HepG2 (cell line): ENCODE results near the gene OR6S1. TPM values are rescaled to one million over a fixed set of nuclear protein-coding genes. Genes with fewer than 3 reads are reported as not detected.

Source experiments
- BCL6 ChIP-seq: IDR thresholded peaks from 2 replicates; pipeline ENCODE4 v1.6.1; 2016; ENCODE audit warnings: missing genetic modification reagents, missing compliant biosample characterization
- CHD4 ChIP-seq: fragments of 200-600 bp; sonication (generic); IDR thresholded peaks from 2 replicates; pipeline ENCODE4 v1.7.0; 2017; ENCODE audit warnings: mild to moderate bottlenecking, low read length, borderline replicate concordance
- KAT7 ChIP-seq: IDR thresholded peaks from 2 replicates; pipeline ENCODE4 v1.6.1; 2018; ENCODE audit warnings: borderline replicate concordance, missing compliant biosample characterization
- MATR3 ChIP-seq: sonication (generic); formaldehyde crosslinking; IDR thresholded peaks from 2 replicates; pipeline ENCODE4 v1.4.0; 2020; ENCODE audit warnings: missing genetic modification reagents
- NFATC3 ChIP-seq: sonication (generic); formaldehyde crosslinking; IDR thresholded peaks from 2 replicates; pipeline ENCODE4 v1.5.1; 2020; ENCODE audit warnings: mild to moderate bottlenecking, missing genetic modification reagents
- POLR2A ChIP-seq, 2 experiments: IDR thresholded peaks; 2 replicates each; pipeline ENCODE4 v1.6.1; 2011; ENCODE audit warnings: low read depth in 2 of 2, low read length in 2 of 2, mild to moderate bottlenecking in 1 of 2, moderate library complexity in 1 of 2; ENCODE audit not compliant: insufficient read depth in 1 of 2
- SP4 ChIP-seq: sonication (generic); formaldehyde crosslinking; IDR thresholded peaks from 2 replicates; pipeline ENCODE4 v1.8.1; 2023; ENCODE audit warnings: mild to moderate bottlenecking, missing genetic modification reagents
- ZFP82 ChIP-seq: sonication (generic); formaldehyde crosslinking; IDR thresholded peaks from 2 replicates; pipeline ENCODE4 v1.5.1; 2020; ENCODE audit warnings: mild to moderate bottlenecking, missing genetic modification reagents, borderline replicate concordance
- ZNF160 ChIP-seq: sonication (generic); formaldehyde crosslinking; IDR thresholded peaks from 2 replicates; pipeline ENCODE4 v1.8.0; 2022; ENCODE audit warnings: mild to moderate bottlenecking, inconsistent platforms, missing genetic modification reagents
- ZNF225 ChIP-seq: sonication (generic); formaldehyde crosslinking; IDR thresholded peaks from 2 replicates; pipeline ENCODE4 v1.4.0; 2020; ENCODE audit warnings: mild to moderate bottlenecking, missing genetic modification reagents
- ZNF274 ChIP-seq: sonication (generic); formaldehyde crosslinking; IDR thresholded peaks from 2 replicates; pipeline ENCODE4 v1.5.1; 2020; ENCODE audit warnings: mild to moderate bottlenecking, missing genetic modification reagents
- ZNF530 ChIP-seq: sonication (generic); formaldehyde crosslinking; IDR thresholded peaks from 2 replicates; pipeline ENCODE4 v1.5.0; 2020; ENCODE audit warnings: low read depth, mild to moderate bottlenecking, missing genetic modification reagents
- ZNF615 ChIP-seq: sonication (generic); formaldehyde crosslinking; IDR thresholded peaks from 2 replicates; pipeline ENCODE4 v1.5.0; 2020; ENCODE audit warnings: mild to moderate bottlenecking, missing genetic modification reagents, borderline replicate concordance
- polyA plus RNA-seq, 8 experiments: library from polyadenylated mRNA; depleted of rRNA in 3 of 8; stranded (reverse) in 7 of 8; unstranded in 1 of 8; fragments of >200 nt; fragmentation: Illumina TruSeq in 4 of 8; extraction: Trizol in 4 of 8; gene quantifications; 2 replicates each; pipeline versions ENCODE4 v1.2.1 to v1.2.3, GENCODE V29; 2011 to 2016; ENCODE audit warnings: low read depth in 4 of 8, missing spikeins in 1 of 8, mixed read lengths in 1 of 8; ENCODE audit not compliant: insufficient read depth in 1 of 8
- total RNA-seq, 5 experiments: library from RNA; depleted of rRNA; stranded (reverse); fragments of >200 nt; fragmentation: Illumina TruSeq; extraction: Trizol; gene quantifications; 2 replicates each; pipeline ENCODE4 v1.2.3, GENCODE V29; 2016; ENCODE audit warnings: low read depth in 1 of 5
- TF ChIP-seq, protein P1 (sequence below): sonication (generic); formaldehyde crosslinking; IDR thresholded peaks from 2 replicates; pipeline ENCODE4 v1.5.0; 2020; ENCODE audit warnings: mild to moderate bottlenecking, missing genetic modification reagents, moderate library complexity
- TF ChIP-seq, protein P2 (sequence below): sonication (generic); formaldehyde crosslinking; IDR thresholded peaks from 2 replicates; pipeline ENCODE4 v1.5.0; 2020; ENCODE audit warnings: missing genetic modification reagents
- TF ChIP-seq, protein P3 (sequence below): IDR thresholded peaks from 2 replicates; pipeline ENCODE4 v1.6.1; 2016; ENCODE audit warnings: low read depth, borderline replicate concordance
- TF ChIP-seq, protein P4 (sequence below): sonication (generic); formaldehyde crosslinking; IDR thresholded peaks from 2 replicates; pipeline ENCODE4 v1.4.0; 2020; ENCODE audit warnings: missing genetic modification reagents, mild to moderate bottlenecking, borderline replicate concordance
- TF ChIP-seq, protein P5 (sequence below): sonication (generic); formaldehyde crosslinking; IDR thresholded peaks from 2 replicates; pipeline ENCODE4 v1.4.0; 2020; ENCODE audit warnings: missing genetic modification reagents, borderline replicate concordance

Gene OR6S1
- total and polyA plus RNA-seq, 2 of the 13 experiments (the other 11 are each of a cell fraction or from before 2014, with no cell fraction given): 0.09 TPM; not detected in 1

DNA sequence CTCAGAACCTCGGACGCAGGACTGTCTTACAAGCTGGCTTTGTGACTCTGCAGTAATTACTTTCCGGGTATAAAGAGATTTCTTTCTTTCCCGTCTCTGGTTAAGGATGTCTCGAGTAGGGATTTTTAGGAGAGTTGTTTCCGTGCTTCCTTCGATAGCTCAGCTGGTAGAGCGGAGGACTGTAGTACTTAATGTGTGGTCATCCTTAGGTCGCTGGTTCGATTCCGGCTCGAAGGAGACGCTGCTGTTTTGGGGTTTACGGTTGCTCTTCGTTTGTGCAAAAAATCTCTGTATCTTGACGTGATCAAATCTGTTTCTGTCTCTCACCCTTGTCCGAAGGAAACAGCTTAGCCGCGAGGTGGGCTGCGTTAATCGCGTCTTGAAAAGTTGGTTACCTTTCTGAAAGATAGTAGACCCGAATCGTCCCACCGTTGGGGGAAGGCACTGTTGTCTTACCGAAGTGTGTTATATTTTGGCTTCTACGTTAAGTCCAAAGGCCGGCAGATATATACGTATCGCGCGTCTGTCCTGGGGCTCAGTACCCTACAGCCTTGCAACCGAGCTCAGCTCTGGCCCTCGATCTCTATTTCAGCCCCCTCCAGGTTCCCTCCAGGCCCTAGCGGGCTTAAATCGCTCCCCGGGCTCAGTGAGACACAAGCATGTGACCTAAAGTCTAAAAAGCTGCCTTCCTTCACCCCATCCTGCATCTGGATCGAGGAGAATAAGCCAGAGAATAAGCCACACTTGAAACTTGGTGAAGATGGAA, 41.8 kb upstream of the OR6S1 start (continued):
- TF ChIP-seq, protein P1, sequence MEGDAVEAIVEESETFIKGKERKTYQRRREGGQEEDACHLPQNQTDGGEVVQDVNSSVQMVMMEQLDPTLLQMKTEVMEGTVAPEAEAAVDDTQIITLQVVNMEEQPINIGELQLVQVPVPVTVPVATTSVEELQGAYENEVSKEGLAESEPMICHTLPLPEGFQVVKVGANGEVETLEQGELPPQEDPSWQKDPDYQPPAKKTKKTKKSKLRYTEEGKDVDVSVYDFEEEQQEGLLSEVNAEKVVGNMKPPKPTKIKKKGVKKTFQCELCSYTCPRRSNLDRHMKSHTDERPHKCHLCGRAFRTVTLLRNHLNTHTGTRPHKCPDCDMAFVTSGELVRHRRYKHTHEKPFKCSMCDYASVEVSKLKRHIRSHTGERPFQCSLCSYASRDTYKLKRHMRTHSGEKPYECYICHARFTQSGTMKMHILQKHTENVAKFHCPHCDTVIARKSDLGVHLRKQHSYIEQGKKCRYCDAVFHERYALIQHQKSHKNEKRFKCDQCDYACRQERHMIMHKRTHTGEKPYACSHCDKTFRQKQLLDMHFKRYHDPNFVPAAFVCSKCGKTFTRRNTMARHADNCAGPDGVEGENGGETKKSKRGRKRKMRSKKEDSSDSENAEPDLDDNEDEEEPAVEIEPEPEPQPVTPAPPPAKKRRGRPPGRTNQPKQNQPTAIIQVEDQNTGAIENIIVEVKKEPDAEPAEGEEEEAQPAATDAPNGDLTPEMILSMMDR (CRISPR knock-in tag): no peak
- TF ChIP-seq ZNF225 (CRISPR knock-in tag) (no peak), ZNF530 (CRISPR knock-in tag) (0 out of 2 replicates have a peak, but pooled peaks have one; percentile 18), SP4 (CRISPR knock-in tag) (no peak; the same call in 1 of the 2 replicates), ZNF274 (CRISPR knock-in tag) (no peak), POLR2A (IDR thresholded peaks at IDR 0.05; ENCODE audit: insufficient read depth in 1 of 2, low read depth in 2 of 2, low read length in 2 of 2) (no peak), ZNF160 (CRISPR knock-in tag) (no peak; the same call in 1 of the 2 replicates), ZNF615 (CRISPR knock-in tag) (no peak; the same call in 1 of the 2 replicates), NFATC3 (no peak), CHD4 (peak; percentile 83; the same call in 1 of the 2 replicates), KAT7 (no peak), BCL6 (CRISPR knock-in tag) (0 out of 2 replicates have a peak, but pooled peaks have one; percentile 52), MATR3 (CRISPR knock-in tag) (no peak), ZFP82 (CRISPR knock-in tag) (no peak; the same call in 1 of the 2 replicates)
- TF ChIP-seq, protein P2, sequence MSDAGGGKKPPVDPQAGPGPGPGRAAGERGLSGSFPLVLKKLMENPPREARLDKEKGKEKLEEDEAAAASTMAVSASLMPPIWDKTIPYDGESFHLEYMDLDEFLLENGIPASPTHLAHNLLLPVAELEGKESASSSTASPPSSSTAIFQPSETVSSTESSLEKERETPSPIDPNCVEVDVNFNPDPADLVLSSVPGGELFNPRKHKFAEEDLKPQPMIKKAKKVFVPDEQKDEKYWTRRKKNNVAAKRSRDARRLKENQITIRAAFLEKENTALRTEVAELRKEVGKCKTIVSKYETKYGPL (CRISPR knock-in tag): 0 out of 2 replicates have a peak, but pooled peaks have one; percentile 47
- TF ChIP-seq, protein P3, sequence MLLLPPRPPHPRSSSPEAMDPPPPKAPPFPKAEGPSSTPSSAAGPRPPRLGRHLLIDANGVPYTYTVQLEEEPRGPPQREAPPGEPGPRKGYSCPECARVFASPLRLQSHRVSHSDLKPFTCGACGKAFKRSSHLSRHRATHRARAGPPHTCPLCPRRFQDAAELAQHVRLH (CRISPR knock-in tag): peak; percentile 69
- TF ChIP-seq, protein P4, sequence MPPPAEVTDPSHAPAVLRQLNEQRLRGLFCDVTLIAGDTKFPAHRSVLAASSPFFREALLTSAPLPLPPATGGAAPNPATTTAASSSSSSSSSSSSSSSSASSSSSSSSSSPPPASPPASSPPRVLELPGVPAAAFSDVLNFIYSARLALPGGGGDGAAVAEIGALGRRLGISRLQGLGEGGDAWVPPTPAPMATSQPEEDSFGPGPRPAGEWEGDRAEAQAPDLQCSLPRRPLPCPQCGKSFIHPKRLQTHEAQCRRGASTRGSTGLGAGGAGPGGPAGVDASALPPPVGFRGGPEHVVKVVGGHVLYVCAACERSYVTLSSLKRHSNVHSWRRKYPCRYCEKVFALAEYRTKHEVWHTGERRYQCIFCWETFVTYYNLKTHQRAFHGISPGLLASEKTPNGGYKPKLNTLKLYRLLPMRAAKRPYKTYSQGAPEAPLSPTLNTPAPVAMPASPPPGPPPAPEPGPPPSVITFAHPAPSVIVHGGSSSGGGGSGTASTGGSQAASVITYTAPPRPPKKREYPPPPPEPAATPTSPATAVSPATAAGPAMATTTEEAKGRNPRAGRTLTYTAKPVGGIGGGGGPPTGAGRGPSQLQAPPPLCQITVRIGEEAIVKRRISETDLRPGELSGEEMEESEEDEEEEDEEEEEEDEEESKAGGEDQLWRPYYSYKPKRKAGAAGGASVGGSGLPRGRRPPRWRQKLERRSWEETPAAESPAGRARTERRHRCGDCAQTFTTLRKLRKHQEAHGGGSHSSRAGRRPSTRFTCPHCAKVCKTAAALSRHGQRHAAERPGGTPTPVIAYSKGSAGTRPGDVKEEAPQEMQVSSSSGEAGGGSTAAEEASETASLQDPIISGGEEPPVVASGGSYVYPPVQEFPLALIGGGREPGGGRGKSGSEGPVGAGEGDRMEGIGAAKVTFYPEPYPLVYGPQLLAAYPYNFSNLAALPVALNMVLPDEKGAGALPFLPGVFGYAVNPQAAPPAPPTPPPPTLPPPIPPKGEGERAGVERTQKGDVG (CRISPR knock-in tag): no peak
- TF ChIP-seq, protein P5, sequence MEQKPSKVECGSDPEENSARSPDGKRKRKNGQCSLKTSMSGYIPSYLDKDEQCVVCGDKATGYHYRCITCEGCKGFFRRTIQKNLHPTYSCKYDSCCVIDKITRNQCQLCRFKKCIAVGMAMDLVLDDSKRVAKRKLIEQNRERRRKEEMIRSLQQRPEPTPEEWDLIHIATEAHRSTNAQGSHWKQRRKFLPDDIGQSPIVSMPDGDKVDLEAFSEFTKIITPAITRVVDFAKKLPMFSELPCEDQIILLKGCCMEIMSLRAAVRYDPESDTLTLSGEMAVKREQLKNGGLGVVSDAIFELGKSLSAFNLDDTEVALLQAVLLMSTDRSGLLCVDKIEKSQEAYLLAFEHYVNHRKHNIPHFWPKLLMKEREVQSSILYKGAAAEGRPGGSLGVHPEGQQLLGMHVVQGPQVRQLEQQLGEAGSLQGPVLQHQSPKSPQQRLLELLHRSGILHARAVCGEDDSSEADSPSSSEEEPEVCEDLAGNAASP: peak; percentile 31; the same call in 1 of the 2 replicates
